ENCODE data around the gene DUSP28. TPM values are rescaled to one million over a fixed set of nuclear protein-coding genes. Genes with fewer than 3 reads are reported as not detected.

DUSP28 gene
- total and polyA plus RNA-seq, 2 of the 13 experiments (the other 11 are each of a cell fraction or from before 2014, with no cell fraction given), result 5.2 to 8.6 TPM

DNA sequence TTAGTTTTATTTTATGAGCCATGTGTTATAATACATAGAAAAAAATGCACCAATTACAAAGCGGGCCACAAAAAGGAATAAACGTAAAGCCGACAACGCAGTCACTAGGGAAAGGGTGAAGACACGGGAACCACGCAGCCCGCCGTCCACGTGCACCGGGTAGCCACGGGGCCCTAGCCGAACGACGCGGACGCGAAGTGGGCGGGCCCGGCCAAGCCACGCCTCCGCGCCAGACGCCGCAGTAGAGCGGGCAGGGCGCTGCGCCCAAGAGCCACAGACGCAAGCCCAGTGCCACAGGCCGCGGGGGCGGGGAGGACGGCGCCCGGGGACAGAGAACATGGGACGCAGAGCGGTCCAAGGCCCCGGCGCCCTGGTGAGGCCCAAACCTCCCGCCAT is at the start of gene DUSP28 (continued):
- no peak for TF ChIP-seq DNMT1 (CRISPR knock-in tag; IDR thresholded peaks at IDR 0.05)
- TF ChIP-seq, protein P1, sequence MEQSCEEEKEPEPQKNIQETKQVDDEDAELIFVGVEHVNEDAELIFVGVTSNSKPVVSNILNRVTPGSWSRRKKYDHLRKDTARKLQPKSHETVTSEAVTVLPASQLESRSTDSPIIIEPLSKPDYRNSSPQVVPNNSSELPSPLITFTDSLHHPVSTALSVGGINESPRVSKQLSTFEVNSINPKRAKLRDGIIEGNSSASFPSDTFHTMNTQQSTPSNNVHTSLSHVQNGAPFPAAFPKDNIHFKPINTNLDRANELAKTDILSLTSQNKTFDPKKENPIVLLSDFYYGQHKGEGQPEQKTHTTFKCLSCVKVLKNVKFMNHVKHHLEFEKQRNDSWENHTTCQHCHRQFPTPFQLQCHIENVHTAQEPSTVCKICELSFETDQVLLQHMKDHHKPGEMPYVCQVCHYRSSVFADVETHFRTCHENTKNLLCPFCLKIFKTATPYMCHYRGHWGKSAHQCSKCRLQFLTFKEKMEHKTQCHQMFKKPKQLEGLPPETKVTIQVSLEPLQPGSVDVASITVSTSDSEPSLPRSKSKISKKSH (CRISPR knock-in tag; IDR thresholded peaks at IDR 0.05; ENCODE audit: borderline replicate concordance), result peak; percentile 90
- TF ChIP-seq ZIK1 (CRISPR knock-in tag; IDR thresholded peaks at IDR 0.05; ENCODE audit: borderline replicate concordance, low read depth), result no peak
- no peak for TF ChIP-seq YY1 (IDR thresholded peaks at IDR 0.05; ENCODE audit: insufficient read depth, insufficient replicate concordance, low read depth, low read length)
- TF ChIP-seq ZNF775 (CRISPR knock-in tag; IDR thresholded peaks at IDR 0.05; ENCODE audit: borderline replicate concordance), result no peak
- TF ChIP-seq RFX1 (IDR thresholded peaks at IDR 0.05), result no peak
- TF ChIP-seq HMG20B (CRISPR knock-in tag; conservative IDR thresholded peaks at IDR 0.05), result no peak
- TF ChIP-seq SRSF1 (optimal IDR thresholded peaks at IDR 0.05; ENCODE audit: low read depth, low read length), result no peak
- no peak for TF ChIP-seq DPF2 (CRISPR knock-in tag; IDR thresholded peaks at IDR 0.05; ENCODE audit: borderline replicate concordance, low read depth)
- TF ChIP-seq SP4 (CRISPR knock-in tag; IDR thresholded peaks at IDR 0.05), result peak; percentile 86
- TF ChIP-seq, protein P2, sequence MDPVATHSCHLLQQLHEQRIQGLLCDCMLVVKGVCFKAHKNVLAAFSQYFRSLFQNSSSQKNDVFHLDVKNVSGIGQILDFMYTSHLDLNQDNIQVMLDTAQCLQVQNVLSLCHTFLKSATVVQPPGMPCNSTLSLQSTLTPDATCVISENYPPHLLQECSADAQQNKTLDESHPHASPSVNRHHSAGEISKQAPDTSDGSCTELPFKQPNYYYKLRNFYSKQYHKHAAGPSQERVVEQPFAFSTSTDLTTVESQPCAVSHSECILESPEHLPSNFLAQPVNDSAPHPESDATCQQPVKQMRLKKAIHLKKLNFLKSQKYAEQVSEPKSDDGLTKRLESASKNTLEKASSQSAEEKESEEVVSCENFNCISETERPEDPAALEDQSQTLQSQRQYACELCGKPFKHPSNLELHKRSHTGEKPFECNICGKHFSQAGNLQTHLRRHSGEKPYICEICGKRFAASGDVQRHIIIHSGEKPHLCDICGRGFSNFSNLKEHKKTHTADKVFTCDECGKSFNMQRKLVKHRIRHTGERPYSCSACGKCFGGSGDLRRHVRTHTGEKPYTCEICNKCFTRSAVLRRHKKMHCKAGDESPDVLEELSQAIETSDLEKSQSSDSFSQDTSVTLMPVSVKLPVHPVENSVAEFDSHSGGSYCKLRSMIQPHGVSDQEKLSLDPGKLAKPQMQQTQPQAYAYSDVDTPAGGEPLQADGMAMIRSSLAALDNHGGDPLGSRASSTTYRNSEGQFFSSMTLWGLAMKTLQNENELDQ (CRISPR knock-in tag; IDR thresholded peaks at IDR 0.05; ENCODE audit: borderline replicate concordance), result no peak
- TF ChIP-seq HINFP (CRISPR knock-in tag; IDR thresholded peaks at IDR 0.05; ENCODE audit: low read depth), result no peak
- TF ChIP-seq, protein P3, sequence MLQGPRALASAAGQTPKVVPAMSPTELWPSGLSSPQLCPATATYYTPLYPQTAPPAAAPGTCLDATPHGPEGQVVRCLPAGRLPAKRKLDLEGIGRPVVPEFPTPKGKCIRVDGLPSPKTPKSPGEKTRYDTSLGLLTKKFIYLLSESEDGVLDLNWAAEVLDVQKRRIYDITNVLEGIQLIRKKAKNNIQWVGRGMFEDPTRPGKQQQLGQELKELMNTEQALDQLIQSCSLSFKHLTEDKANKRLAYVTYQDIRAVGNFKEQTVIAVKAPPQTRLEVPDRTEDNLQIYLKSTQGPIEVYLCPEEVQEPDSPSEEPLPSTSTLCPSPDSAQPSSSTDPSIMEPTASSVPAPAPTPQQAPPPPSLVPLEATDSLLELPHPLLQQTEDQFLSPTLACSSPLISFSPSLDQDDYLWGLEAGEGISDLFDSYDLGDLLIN (CRISPR knock-in tag; IDR thresholded peaks at IDR 0.05; ENCODE audit: borderline replicate concordance), result no peak
- TF ChIP-seq, protein P4, sequence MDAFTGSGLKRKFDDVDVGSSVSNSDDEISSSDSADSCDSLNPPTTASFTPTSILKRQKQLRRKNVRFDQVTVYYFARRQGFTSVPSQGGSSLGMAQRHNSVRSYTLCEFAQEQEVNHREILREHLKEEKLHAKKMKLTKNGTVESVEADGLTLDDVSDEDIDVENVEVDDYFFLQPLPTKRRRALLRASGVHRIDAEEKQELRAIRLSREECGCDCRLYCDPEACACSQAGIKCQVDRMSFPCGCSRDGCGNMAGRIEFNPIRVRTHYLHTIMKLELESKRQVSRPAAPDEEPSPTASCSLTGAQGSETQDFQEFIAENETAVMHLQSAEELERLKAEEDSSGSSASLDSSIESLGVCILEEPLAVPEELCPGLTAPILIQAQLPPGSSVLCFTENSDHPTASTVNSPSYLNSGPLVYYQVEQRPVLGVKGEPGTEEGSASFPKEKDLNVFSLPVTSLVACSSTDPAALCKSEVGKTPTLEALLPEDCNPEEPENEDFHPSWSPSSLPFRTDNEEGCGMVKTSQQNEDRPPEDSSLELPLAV (CRISPR knock-in tag; conservative IDR thresholded peaks at IDR 0.05; ENCODE audit: low read depth), result no peak
- TF ChIP-seq GMEB2 (CRISPR knock-in tag; IDR thresholded peaks at IDR 0.05; ENCODE audit: low read depth), result peak; percentile 79
- no peak for TF ChIP-seq PRDM4 (CRISPR knock-in tag; IDR thresholded peaks at IDR 0.05; ENCODE audit: borderline replicate concordance)
